CD4-positive, alpha-beta T cell treated with Interleukin-1 beta for 1 hour (primary cell): ENCODE results near the gene IL17A.

Experiments used
- DNase-seq, 2 donors: peaks; one replicate each; pipeline ENCODE4 v3.0.0-alpha.2; 2020 to 2022

The IL17A gene

GRCh38 chr6:52186075-52186474 lies at the start of gene IL17A:
Gene IL17A (plus strand): TSS chr6:52186375. CDS start chr6:52186432, 57 bp downstream.
- DNase-seq, result no peak

DNA sequence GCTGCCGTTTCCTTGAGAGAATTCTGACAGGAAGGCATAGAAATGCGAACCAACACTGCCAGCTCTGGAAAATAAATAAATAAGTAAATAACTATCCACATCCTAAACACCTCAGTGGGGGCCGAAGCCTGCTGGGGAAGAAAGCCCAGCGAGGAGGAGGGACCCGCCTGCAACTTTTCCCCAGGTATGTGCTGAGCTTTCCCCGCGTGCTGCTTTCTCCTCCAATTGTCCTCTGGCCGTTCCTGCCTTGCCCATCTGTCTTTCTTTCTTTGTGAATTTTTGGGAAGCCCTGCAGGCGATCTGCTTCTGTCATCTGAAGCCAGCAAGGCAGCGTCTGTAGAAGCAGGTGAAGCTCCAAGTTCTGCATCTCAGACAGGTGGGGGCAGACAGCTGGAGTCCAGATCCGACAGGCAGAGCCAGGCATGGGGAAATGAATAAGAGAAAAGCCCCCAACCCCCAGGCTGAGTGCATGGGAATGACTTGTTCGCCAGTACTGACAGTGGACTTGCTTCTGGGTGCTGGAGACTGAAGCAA lies 49.2 kb upstream of the IL17A start:
- DNase-seq, result no peak

DNA sequence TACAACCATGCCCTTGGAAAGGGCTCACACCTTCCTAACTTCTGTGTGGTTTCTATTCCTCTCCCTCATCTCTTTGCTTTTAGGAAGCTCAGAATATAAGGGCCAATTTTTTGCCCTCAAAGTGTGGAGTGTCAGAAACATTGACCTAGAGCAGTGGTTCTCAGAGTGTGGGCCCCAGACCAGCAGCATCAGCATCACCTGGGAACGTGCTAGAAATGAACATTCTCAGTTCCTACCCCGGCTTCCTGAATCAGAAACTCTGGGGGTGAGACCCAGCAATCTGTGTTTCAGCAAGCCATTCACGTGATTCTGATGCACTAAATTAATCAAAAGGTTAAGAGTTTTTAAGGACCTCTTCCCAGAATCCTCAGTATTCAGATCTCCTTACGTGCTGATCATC lies 47.9 kb upstream of the IL17A start:
- no peak for DNase-seq

GRCh38 chr6:52139985-52140680 lies 46.0 kb upstream of the IL17A start:
- DNase-seq, result no peak

- DNase-seq, result no peak
Observed at GRCh38 chr6:52141596-52141995, 44.6 kb upstream of the IL17A start.

DNA sequence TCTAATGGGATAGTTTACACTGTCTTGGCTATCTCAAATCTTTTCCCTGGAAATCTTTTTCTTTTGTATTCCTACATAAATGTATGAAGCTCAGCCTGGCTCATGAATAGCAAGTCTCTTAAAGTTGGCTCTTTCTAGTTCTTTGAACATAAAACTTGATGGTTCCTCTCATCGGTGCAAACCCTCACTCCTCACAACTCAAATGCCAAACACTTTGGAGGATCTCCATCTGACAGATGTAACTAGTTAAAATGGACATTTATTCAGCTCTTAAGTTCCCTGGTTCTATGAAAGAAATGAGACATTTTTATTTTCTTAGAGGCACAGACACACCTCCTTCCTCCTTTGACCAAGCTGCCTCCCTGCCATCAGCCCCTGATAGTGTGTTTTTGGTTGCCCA lies 43.6 kb upstream of the IL17A start:
- DNase-seq, result no peak

DNA sequence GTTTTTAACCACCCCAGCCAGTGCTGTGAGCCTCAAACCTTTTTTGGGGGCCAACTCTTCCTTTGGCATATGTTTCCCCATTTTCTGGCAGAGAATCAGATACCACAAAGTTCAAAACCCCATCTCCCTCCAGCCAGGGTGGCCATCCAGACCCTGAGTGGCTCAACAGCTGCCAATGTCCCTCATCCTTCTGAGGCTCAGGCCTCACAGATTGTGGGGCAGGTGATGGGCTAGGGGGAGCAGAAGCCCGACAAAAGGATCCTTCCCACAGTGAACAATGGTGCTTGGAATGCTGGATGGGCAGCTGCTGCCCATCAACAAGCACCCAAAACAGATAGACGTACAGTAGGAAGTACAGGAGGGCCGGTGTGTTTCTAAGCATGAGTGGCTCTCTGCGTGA lies 42.6 kb upstream of the IL17A start:
- DNase-seq, result no peak

DNA sequence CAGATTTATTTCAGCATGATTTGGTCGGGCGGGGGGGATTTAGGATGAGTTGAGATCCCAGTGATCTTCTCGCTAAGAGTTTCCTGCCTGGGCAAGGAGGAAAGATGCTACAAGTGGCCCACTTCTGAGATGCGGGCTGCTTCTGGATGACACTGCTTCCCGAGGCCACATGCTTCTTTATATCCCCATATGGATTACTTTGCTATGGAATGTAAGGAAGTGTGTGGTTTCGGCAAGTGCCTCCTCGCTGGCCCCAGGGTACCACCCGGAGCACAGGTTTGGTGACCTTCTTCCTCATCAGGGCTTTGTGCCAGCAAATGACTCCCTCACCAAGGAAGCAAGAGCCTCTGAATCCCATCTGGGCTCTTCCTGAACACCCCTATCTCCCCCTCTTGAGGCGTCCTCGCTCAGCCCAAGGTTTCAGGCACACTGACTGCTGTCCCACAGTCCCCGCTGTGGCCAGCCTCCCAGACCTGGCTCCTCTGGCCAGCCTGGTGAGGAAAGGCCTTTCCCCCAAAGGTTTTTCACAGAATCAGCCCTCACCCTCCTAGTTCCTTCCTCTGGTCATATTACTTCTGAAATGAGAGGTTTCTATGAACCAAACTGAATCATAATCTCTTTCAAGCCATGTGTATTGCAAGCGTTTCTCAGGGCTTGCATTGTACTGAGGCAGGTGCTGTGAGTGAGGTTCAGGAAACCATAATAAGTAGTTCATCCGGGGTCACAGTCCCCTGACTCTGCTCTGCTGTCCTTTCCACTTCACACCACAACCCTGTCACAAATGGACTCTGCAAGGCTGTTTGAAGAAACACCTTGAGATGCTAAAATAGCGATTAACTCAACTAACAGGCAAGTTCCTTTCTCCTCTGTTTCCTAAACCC lies 41.7 kb upstream of the IL17A start:
- no peak for DNase-seq

DNA sequence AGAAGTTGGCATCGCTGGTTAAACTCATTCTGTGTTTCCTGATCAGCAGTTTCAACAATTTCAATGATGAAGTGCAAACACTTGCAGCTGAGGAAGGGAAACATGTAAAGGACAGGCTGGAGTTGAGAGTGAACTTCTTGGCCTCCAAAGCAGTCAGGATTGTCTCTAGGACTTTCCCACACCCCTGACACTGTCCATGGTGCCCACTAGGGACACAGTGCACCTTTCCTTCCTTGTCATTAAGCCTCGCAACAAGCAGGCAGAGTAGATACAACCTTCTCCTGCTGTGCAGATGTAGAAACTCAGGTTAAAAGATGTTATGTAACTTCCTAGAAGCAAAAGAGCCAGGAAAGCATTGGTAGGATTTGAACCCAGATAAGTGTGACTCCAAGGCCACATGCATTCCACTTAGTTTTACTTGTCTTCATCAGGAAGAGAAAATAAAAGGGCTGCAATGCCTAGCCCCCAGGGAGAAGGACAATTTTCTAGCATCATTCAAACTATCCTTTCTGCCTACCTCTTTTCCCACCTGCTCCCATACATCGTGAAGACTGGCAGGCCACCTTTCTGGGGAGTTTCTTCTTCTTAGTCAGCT lies 39.2 kb upstream of the IL17A start:
- no peak for DNase-seq

GRCh38 chr6:52149076-52149475 lies 37.1 kb upstream of the IL17A start:
- no peak for DNase-seq

DNA sequence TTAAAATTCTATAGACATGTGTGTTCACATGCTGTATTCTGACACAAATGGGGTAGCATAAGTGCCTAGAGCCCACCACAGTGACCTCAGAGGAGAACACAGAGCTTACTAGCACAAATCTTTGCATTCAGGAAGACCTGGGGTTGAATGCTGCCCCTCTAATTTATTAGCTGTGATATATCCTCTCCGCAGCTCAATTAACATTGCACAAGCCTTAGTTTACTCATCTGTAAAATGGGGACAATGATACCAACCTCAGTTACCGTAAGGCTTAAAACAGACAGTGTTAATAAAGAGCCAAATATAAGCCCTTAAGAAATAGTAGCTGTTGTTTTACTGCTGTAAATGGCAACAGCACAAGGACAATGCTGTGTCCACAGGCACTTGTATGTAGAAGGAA lies 36.2 kb upstream of the IL17A start:
- DNase-seq, result no peak

DNA sequence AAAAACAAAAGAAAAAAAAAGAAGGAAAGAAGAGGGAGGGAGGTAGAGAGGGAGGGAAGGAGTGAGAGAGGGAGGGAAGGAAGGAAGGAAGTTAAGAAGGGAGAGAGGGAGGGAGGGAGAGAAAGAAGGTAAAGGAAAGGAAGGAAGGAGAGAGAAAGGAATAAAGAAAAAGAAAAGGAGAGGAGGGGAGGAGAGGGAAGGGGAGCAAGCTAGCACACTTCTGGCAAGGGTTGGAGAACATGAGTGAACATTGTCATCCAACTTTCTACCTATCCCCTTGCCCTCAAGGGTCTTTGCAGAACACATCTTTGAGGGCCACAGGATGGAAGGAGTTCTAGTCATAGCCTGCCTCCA lies 34.1 kb upstream of the IL17A start:
- no peak for DNase-seq

GRCh38 chr6:52152711-52153160 lies 33.4 kb upstream of the IL17A start:
- DNase-seq, result no peak

- DNase-seq, result no peak
Observed at GRCh38 chr6:52154381-52154780, 31.8 kb upstream of the IL17A start.

- DNase-seq, result no peak
Observed at GRCh38 chr6:52155791-52156576, 30.2 kb upstream of the IL17A start.

- no peak for DNase-seq
Observed at GRCh38 chr6:52157301-52157941, 28.8 kb upstream of the IL17A start.

DNA sequence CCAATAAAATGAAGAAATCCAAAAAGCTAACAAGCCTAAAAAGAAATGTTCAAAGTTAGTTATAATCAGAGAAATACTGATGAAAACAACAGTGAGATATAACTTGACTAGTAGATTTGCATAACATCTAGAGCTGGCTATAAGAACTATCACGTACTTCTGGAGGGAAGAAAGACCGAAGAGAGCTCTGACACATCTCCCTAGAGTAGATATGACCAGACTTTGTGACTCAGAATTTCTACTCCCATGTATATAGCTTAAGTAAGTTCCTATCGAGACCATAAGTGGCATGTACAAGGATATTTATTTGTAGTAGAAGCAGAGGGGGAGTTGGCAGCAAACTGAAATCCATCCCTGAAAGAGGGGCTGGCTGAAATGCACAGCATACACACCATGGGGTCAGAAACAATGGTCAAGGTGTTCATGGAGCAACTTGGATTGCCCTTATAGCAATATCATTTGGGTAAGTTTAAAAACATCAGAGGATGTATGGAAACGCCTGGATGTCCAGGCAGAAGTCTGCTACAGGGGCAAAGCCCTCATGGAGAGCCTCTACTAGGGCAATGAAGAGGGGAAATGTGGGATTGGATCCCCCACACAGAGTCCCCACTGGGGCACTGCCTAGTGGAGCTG lies 25.6 kb upstream of the IL17A start:
- no peak for DNase-seq

- DNase-seq, result no peak
Observed at GRCh38 chr6:52161689-52162438, 24.3 kb upstream of the IL17A start.

- DNase-seq, result peak in 1 of 2 donors; percentile 44
Observed at GRCh38 chr6:52162940-52163908, 23.0 kb upstream of the IL17A start.
